LNCAP (cell line): ENCODE data around the gene MCOLN3.

ENCODE experiments used
- TF ChIP-seq, protein P1 (sequence below): fragments of 450-650 bp; IDR thresholded peaks from 2 replicates; pipeline ENCODE4 v1.5.1; 2017; ENCODE audit warnings: mild to moderate bottlenecking

Gene MCOLN3

GRCh38 chr1:85061711-85062424, 13.6 kb upstream of the MCOLN3 start:
- TF ChIP-seq, protein P1, sequence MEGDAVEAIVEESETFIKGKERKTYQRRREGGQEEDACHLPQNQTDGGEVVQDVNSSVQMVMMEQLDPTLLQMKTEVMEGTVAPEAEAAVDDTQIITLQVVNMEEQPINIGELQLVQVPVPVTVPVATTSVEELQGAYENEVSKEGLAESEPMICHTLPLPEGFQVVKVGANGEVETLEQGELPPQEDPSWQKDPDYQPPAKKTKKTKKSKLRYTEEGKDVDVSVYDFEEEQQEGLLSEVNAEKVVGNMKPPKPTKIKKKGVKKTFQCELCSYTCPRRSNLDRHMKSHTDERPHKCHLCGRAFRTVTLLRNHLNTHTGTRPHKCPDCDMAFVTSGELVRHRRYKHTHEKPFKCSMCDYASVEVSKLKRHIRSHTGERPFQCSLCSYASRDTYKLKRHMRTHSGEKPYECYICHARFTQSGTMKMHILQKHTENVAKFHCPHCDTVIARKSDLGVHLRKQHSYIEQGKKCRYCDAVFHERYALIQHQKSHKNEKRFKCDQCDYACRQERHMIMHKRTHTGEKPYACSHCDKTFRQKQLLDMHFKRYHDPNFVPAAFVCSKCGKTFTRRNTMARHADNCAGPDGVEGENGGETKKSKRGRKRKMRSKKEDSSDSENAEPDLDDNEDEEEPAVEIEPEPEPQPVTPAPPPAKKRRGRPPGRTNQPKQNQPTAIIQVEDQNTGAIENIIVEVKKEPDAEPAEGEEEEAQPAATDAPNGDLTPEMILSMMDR: no peak

GRCh38 chr1:85060038-85060437, 11.7 kb upstream of the MCOLN3 start:
- TF ChIP-seq, protein P1: no peak

DNA sequence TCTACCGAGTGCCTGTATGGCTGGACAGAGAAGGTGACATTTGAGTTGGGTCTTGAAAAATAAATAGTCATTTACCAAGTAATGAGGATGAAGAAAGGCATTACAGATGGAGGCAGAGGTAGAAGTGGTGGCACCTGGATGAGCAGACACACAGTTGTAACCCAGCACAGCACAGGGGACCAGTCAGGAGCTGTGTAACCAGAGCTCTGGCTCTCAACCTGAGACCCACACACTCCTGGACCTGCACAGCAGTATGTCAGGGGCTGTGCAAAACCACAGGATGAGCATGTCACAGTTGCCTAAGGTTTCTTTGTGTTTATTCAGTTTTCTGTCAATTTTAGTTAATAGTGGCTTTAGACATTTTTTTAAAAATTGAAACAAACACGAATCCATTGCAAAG, 11.3 kb upstream of the MCOLN3 start:
- TF ChIP-seq, protein P1: no peak

DNA sequence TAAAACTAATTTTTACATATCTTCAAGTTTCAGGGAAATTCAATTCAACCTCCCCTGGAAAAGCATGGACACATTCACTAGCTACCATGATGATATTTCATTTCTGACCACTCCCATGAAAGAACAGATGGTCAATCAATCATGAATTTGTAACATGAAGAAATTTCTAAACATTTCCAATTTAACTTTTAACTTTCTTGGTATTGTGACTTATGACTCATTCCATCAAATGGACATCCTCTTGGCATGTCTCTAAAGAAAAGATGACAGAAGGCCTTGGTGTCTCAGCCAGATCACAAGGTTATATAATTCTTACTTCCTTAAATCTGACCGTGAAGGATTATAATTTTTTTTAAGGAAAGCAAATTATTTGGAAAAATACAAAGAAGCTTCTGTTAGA, 10.5 kb upstream of the MCOLN3 start:
- TF ChIP-seq, protein P1: no peak

- TF ChIP-seq, protein P1: no peak
These were observed 10.0 kb upstream of the MCOLN3 start for GRCh38 chr1:85058311-85058710.

DNA sequence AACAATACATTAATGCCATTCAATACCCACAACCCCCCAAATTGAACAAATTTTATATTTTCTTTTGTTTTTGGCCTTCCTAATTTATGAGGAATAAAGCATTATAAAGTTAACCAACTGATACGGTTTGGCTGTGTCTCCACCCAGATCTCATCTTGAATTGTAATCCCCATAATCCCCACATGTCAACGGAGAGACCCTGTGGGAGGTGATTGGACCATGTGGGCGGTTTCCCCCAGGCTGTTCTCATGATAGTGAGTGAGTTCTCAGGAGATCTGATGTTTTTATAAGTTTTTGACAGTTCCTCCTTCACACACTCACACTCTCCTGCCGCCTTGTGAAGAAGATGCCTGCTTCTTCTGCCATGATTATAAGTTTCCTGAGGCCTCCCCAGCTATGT, 6.4 kb upstream of the MCOLN3 start:
- TF ChIP-seq, protein P1: no peak

- TF ChIP-seq, protein P1: no peak
These were observed 1.5 kb upstream of the MCOLN3 start for GRCh38 chr1:85049735-85050166.
